Neural cell (in vitro differentiated cells): ENCODE results near the gene HUS1. TPM values are rescaled to one million over a fixed set of nuclear protein-coding genes. Genes with fewer than 3 reads are reported as not detected.
"Not testable (repeated sequence)": the region's sequence is repeated elsewhere in the genome, so short reads cannot be mapped to it uniquely, and the experiment has no call there.

Experiments used
- H2AFZ ChIP-seq: fragments of 200-600, 300-800 bp; sonication (generic), shearing (Covaris generic); 2 replicates; pipeline ENCODE4 v1.6.0; 2014; ENCODE audit warnings: low read depth, mild to moderate bottlenecking, antibody characterized with exemption, low read length, moderate library complexity
- H3F3A ChIP-seq: fragments of 200-600 bp; shearing (Covaris generic); 2 replicates; pipeline ENCODE4 v1.6.1; 2016; ENCODE audit warnings: mild to moderate bottlenecking, moderate library complexity, mixed read lengths, antibody characterized with exemption, low read length; ENCODE audit not compliant: insufficient read depth, poor library complexity, severe bottlenecking
- H3K27ac ChIP-seq: fragments of 200-600, 300-800 bp; sonication (generic), shearing (Covaris generic); 2 replicates; pipeline ENCODE4 v1.5.1; 2014; ENCODE audit warnings: mild to moderate bottlenecking, low read length, moderate library complexity
- H3K27me3 ChIP-seq: fragments of 300-800, 200-600 bp; sonication (generic), shearing (Covaris generic); 2 replicates; pipeline ENCODE4 v1.6.0; 2014; ENCODE audit warnings: mild to moderate bottlenecking, low read depth, low read length, moderate library complexity; ENCODE audit not compliant: insufficient read depth
- H3K36me3 ChIP-seq: fragments of 300-800, 200-600 bp; sonication (generic), shearing (Covaris generic); 2 replicates; pipeline ENCODE4 v1.5.1; 2014; ENCODE audit warnings: mild to moderate bottlenecking, antibody characterized with exemption, low read length, moderate library complexity; ENCODE audit not compliant: insufficient read depth
- H3K4me2 ChIP-seq: fragments of 300-800, 200-600 bp; sonication (generic), shearing (Covaris generic); 2 replicates; pipeline ENCODE4 v1.6.0; 2014; ENCODE audit warnings: mild to moderate bottlenecking, low read length
- H3K4me3 ChIP-seq: fragments of 300-800, 200-600 bp; sonication (generic), shearing (Covaris generic); 2 replicates; pipeline ENCODE4 v1.5.1; 2014; ENCODE audit warnings: mild to moderate bottlenecking, low read length, moderate library complexity
- H3K79me2 ChIP-seq: fragments of 200-600 bp; shearing (Covaris generic); replicated peaks from 2 replicates; pipeline ENCODE4 v1.6.0; 2014; ENCODE audit warnings: mild to moderate bottlenecking, low read length, moderate library complexity; ENCODE audit not compliant: insufficient read depth
- H3K9ac ChIP-seq: fragments of 300-800, 200-600 bp; sonication (generic), shearing (Covaris generic); 2 replicates; pipeline ENCODE4 v1.6.1; 2016; ENCODE audit warnings: mild to moderate bottlenecking, low read length, mixed read lengths
- H3K9me2 ChIP-seq: fragments of 200-600 bp; shearing (Covaris generic); 2 replicates; pipeline ENCODE4 v1.6.1; 2016; ENCODE audit warnings: mild to moderate bottlenecking, low read length, mixed read lengths; ENCODE audit not compliant: insufficient read depth
- H3K9me3 ChIP-seq: fragments of 200-600, 300-800 bp; sonication (generic), shearing (Covaris generic); 2 replicates; pipeline ENCODE4 v1.6.1; 2016; ENCODE audit warnings: mild to moderate bottlenecking, mixed run types, low read length, moderate library complexity, mixed read lengths
- H4K20me1 ChIP-seq: fragments of 200-600 bp; shearing (Covaris generic); 2 replicates; pipeline ENCODE4 v1.6.1; 2016; ENCODE audit warnings: mild to moderate bottlenecking, mixed run types; ENCODE audit not compliant: insufficient read depth
- EP300 ChIP-seq: fragments of 450-650 bp; conservative IDR thresholded peaks from 2 replicates; pipeline ENCODE4 v1.6.1; 2014; ENCODE audit warnings: antibody characterized with exemption, mild to moderate bottlenecking, moderate library complexity; ENCODE audit not compliant: poor library complexity, severe bottlenecking
- EZH2 ChIP-seq: fragments of 200-600, 300-800 bp; shearing (Covaris generic), sonication (generic); IDR thresholded peaks from 2 replicates; pipeline ENCODE4 v1.6.1; 2014; ENCODE audit warnings: antibody characterized with exemption, low read length, borderline replicate concordance, mild to moderate bottlenecking; ENCODE audit not compliant: insufficient read depth, poor library complexity, severe bottlenecking
- MXI1 ChIP-seq: fragments of 450-650 bp; conservative IDR thresholded peaks from 2 replicates; pipeline ENCODE4 v1.6.1; 2014; ENCODE audit warnings: antibody characterized with exemption, mild to moderate bottlenecking; ENCODE audit not compliant: poor library complexity, severe bottlenecking
- POLR2AphosphoS5 ChIP-seq: IDR thresholded peaks from 2 replicates; pipeline ENCODE4 v1.6.1; 2012
- RAD21 ChIP-seq: fragments of 450-650 bp; conservative IDR thresholded peaks from 2 replicates; pipeline ENCODE4 v1.6.1; 2014; ENCODE audit warnings: antibody characterized with exemption, mild to moderate bottlenecking, moderate library complexity
- REST ChIP-seq: IDR thresholded peaks from 2 replicates; pipeline ENCODE4 v1.6.1; 2012; ENCODE audit warnings: borderline replicate concordance
- SMC3 ChIP-seq: fragments of 450-650 bp; conservative IDR thresholded peaks from 2 replicates; pipeline ENCODE4 v1.6.1; 2014; ENCODE audit warnings: antibody characterized with exemption, mild to moderate bottlenecking, moderate library complexity; ENCODE audit not compliant: poor library complexity
- TAF1 ChIP-seq: IDR thresholded peaks from 2 replicates; pipeline ENCODE4 v1.6.1; 2012; ENCODE audit warnings: low read depth
- polyA plus RNA-seq: library from polyadenylated mRNA; depleted of rRNA; stranded (reverse); fragments of >200 nt; gene quantifications from 2 replicates; pipeline ENCODE4 v1.2.3, GENCODE V29; 2014
- TF ChIP-seq, protein P1 (sequence below): fragments of 450-650 bp; IDR thresholded peaks from 2 replicates; pipeline ENCODE4 v1.5.1; 2014; ENCODE audit warnings: antibody characterized with exemption, mild to moderate bottlenecking, moderate library complexity; ENCODE audit not compliant: poor library complexity, severe bottlenecking

HUS1 gene
- polyA plus RNA-seq, 1 donor from 2014 or later = 17.4 TPM

- H3K9me3 ChIP-seq, H2AFZ ChIP-seq, H3K36me3 ChIP-seq, H3K9ac ChIP-seq, H3K4me3 ChIP-seq, H3K9me2 ChIP-seq, H3K4me2 ChIP-seq, H3K27me3 ChIP-seq, H3F3A ChIP-seq, H4K20me1 ChIP-seq, H3K79me2 ChIP-seq, H3K27ac ChIP-seq: not testable (repeated sequence)
Observed at GRCh38 chr7:47942651-47943050, 36.8 kb downstream of the HUS1 start.

- no peak overlapping the region for H3K27ac ChIP-seq
- no peaks in the 10 kb centered on the region for H3K9me3 ChIP-seq
- no peak overlapping the region for H3K4me3 ChIP-seq
- H3K9me2 ChIP-seq = no peaks in the 10 kb centered on the region
- H2AFZ ChIP-seq = no peak overlapping the region
- no peak overlapping the region for H3K4me2 ChIP-seq
- H3F3A ChIP-seq = no peaks in the 10 kb centered on the region
- TF ChIP-seq EP300 (no peak), EZH2 (no peak), POLR2AphosphoS5 (no peak), REST (no peak), SMC3 (no peak), TAF1 (no peak), RAD21 (no peak), MXI1 (no peak)
- TF ChIP-seq, protein P1, sequence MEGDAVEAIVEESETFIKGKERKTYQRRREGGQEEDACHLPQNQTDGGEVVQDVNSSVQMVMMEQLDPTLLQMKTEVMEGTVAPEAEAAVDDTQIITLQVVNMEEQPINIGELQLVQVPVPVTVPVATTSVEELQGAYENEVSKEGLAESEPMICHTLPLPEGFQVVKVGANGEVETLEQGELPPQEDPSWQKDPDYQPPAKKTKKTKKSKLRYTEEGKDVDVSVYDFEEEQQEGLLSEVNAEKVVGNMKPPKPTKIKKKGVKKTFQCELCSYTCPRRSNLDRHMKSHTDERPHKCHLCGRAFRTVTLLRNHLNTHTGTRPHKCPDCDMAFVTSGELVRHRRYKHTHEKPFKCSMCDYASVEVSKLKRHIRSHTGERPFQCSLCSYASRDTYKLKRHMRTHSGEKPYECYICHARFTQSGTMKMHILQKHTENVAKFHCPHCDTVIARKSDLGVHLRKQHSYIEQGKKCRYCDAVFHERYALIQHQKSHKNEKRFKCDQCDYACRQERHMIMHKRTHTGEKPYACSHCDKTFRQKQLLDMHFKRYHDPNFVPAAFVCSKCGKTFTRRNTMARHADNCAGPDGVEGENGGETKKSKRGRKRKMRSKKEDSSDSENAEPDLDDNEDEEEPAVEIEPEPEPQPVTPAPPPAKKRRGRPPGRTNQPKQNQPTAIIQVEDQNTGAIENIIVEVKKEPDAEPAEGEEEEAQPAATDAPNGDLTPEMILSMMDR = no peak
- no peaks in the 10 kb centered on the region for H3K27me3 ChIP-seq
- no peaks in the 10 kb centered on the region for H3K36me3 ChIP-seq
- H4K20me1 ChIP-seq = no peaks in the 10 kb centered on the region
- no peaks in the 10 kb centered on the region for H3K79me2 ChIP-seq
- H3K9ac ChIP-seq = no peak overlapping the region
Observed at GRCh38 chr7:47942132-47942531, 37.3 kb downstream of the HUS1 start.
